SK-N-MC (cell line): Measurements from ENCODE around the gene FBXL7.

Source experiments
- DNase-seq: peaks from one replicate; pipeline ENCODE4 v3.0.0-alpha.2; 2011; ENCODE audit warnings: low read depth, low spot score
- H3K27ac ChIP-seq: fragments of 200-600 bp; sonication (generic); 2 replicates; pipeline ENCODE4 v1.5.1; 2016; ENCODE audit warnings: mixed run types
- H3K36me3 ChIP-seq: fragments of 200-600 bp; sonication (generic); 2 replicates; pipeline ENCODE4 v1.6.1; 2017; ENCODE audit warnings: antibody characterized with exemption, low read length, mixed read lengths; ENCODE audit not compliant: insufficient read depth
- H3K4me3 ChIP-seq: fragments of 200-600 bp; sonication (generic); 2 replicates; pipeline ENCODE4 v1.5.1; 2016
- H3K9ac ChIP-seq: fragments of 200-600 bp; sonication (generic); 2 replicates; pipeline ENCODE4 v1.8.0; 2017; ENCODE audit warnings: mixed run types, mixed read lengths; ENCODE audit not compliant: insufficient read length
- H3K9me3 ChIP-seq: fragments of 200-600 bp; sonication (generic); 2 replicates; pipeline ENCODE4 v1.6.1; 2017; ENCODE audit warnings: low read depth, mild to moderate bottlenecking, antibody characterized with exemption, low read length, moderate library complexity, mixed read lengths
- EZH2 ChIP-seq: fragments of 200-600 bp; sonication (generic); IDR thresholded peaks from one replicate; pipeline ENCODE4 v1.6.1; 2017; ENCODE audit warnings: antibody characterized with exemption
- FOXP2 ChIP-seq: optimal IDR thresholded peaks from 2 replicates; pipeline ENCODE3; 2011; ENCODE audit warnings: mild to moderate bottlenecking, moderate library complexity; ENCODE audit not compliant: insufficient read depth; ENCODE audit errors: extremely low read length, control extremely low read depth
- POLR2AphosphoS5 ChIP-seq: IDR thresholded peaks from 2 replicates; pipeline ENCODE4 v1.6.1; 2012; ENCODE audit warnings: mild to moderate bottlenecking, low read depth, low read length, borderline replicate concordance

The FBXL7 gene

DNA sequence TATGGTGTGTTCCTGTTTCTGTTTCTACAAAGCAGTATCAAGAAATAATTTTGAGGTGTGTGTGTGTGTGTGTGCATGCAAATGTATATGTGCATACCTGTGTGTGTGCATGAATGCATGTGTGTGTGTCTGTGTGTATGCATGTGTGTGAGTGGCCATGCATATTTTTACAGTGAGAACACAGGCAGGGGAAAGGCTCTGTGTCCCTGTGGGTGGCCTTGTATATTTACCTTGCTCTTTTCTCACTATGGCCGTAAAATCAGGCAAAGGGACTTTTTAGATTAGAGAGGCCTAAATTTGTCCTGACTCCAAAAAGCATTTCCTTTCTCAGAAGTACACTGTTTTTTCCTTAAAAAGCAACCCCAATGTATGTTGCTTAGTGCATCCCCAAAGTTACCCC lies 386.2 kb downstream of the FBXL7 start:
- H3K36me3 ChIP-seq: no peaks in the 10 kb centered on the region
- no peak overlapping the region for H3K27ac ChIP-seq
- no peaks in the 10 kb centered on the region for H3K9me3 ChIP-seq
- no peak for DNase-seq
- H3K4me3 ChIP-seq: no peak overlapping the region
- TF ChIP-seq EZH2 (no peak), POLR2AphosphoS5 (no peak), FOXP2 (no peak)
- no peak overlapping the region for H3K9ac ChIP-seq

DNA sequence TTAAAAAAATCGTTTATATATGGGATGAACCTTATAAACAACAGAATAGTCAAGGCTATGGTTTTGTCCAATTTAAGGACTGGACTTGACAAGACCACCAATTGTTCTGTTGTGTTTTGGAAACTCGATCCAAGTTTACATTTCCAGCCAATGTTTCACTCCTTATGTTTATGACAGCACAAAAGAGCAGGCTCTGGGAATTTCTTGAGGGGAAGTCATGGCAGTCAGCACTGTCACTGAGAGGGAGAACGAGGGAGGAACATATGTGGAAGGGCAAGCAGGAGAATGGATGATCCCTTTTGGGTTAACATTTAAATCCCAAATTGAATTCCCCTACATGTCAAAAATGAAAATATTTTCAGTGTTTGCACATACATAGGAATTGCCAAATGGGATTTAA lies 387.1 kb downstream of the FBXL7 start:
- Histone ChIP-seq H3K27ac (no peak overlapping the region), H3K4me3 (no peak overlapping the region), H3K9me3 (no peaks in the 10 kb centered on the region), H3K9ac (no peak overlapping the region), H3K36me3 (no peaks in the 10 kb centered on the region)
- TF ChIP-seq POLR2AphosphoS5 (no peak), EZH2 (no peak), FOXP2 (no peak)
- DNase-seq: no peak

DNA sequence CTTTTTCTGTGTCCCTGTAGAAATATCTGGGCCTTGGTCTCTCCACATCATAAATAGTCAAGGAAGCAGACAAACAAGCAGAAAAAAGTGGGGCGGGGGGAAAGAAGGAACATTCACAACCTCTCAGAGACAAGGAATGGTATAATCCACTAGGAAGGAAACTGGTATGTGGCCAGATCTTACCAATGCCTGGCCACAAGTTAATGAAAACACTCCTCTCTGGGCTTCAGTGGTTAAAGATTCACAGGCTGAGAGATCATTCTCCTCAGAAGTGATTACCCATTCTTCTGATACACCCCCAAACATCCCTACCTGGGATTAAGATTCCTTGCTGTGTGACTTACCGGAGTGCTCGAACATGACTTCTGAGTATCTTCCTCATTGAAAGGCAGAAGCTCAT lies 389.0 kb downstream of the FBXL7 start:
- TF ChIP-seq FOXP2: no peak
- TF ChIP-seq EZH2: no peak
- no peak for TF ChIP-seq POLR2AphosphoS5
- H3K4me3 ChIP-seq: no peak overlapping the region
- no peaks in the 10 kb centered on the region for H3K9me3 ChIP-seq
- no peaks in the 10 kb centered on the region for H3K36me3 ChIP-seq
- no peak for DNase-seq
- no peak overlapping the region for H3K9ac ChIP-seq
- no peak overlapping the region for H3K27ac ChIP-seq

DNA sequence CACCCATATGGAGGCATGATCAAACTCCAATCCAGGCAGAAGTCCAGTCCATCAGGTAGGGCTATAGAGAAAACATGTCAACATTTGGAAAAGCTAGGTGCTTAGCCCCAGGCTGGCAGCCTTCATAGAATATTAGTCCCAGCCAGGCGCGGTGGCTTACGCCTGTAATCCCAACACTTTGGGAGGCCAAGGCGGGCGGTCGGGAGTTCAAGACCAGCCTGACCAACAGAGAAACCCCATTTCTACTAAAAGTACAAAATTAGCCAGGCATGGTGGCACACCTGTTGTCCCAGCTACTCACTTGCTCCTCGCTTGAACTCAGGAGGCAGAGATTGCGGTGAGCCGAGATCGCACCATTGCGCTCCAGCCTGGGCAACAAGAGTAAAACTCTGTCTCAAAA lies 393.9 kb downstream of the FBXL7 start:
- Histone ChIP-seq H3K9me3 (no peaks in the 10 kb centered on the region), H3K4me3 (no peak overlapping the region), H3K27ac (no peak overlapping the region), H3K9ac (no peak overlapping the region), H3K36me3 (no peaks in the 10 kb centered on the region)
- TF ChIP-seq FOXP2: no peak
- TF ChIP-seq EZH2: no peak
- TF ChIP-seq POLR2AphosphoS5: no peak
- no peak for DNase-seq

DNA sequence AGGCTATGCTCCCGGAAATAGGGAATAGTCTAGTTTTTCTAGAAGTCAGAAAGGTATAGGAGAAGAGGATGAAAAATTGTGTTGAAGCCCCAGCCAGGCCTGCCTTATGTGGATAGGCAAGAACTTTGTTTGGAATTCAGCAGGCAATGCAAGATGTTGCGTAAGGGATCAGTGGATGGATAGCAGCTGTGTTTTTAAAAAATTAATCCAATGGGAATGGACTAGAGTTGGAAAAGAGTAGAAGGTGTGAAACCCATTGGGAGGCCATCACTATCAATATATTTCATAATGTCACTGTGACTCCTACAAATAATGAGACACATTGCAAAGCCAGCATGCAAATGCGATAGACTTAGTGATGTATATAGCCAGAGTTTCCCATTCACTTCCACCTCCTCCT lies 397.7 kb downstream of the FBXL7 start:
- TF ChIP-seq FOXP2: no peak
- TF ChIP-seq POLR2AphosphoS5: no peak
- no peak for TF ChIP-seq EZH2
- Histone ChIP-seq H3K27ac (no peak overlapping the region), H3K36me3 (no peaks in the 10 kb centered on the region), H3K4me3 (no peak overlapping the region), H3K9me3 (no peaks in the 10 kb centered on the region), H3K9ac (no peak overlapping the region)
- DNase-seq: no peak

DNA sequence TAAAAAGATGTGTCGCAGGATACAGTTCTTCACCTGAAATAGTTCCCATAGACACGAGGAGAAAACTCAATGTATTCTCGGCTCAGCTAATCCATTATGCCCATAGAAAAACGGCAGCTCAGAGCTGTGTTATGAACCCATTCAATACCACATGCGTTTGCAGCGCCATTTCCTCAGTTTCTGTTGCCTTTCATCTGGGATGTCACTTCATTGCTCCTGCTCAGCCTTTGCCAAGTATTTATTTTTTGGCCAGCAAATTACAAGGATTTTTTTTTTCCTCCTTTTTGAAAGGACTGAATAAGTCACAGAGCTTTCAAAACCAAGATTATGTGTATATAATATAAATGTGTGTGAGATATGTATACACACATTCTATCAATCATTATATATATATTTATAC lies 398.7 kb downstream of the FBXL7 start:
- no peak overlapping the region for H3K4me3 ChIP-seq
- no peak overlapping the region for H3K9ac ChIP-seq
- no peak overlapping the region for H3K27ac ChIP-seq
- no peak for DNase-seq
- H3K36me3 ChIP-seq: no peaks in the 10 kb centered on the region
- no peak for TF ChIP-seq POLR2AphosphoS5
- no peak for TF ChIP-seq EZH2
- TF ChIP-seq FOXP2: no peak
- no peaks in the 10 kb centered on the region for H3K9me3 ChIP-seq

DNA sequence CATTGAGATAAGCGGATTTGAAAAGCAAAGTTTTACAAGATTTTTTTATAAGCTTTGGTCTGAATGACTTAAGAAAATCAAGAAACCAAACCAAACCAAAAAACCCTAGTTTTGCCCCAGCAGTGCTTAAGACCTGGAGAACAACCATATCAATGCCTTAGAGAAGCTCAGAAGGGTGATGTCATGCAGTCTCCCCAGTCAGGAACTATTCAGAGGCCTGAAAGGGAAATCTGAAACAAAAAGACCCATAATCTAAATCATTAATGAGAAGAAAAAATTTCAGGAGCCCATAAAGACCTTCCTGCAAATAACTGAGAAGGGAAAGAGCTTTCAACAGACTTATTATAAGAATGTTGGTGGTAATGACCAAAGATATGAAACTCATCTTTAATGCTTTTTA lies 399.5 kb downstream of the FBXL7 start:
- Histone ChIP-seq H3K9ac (no peak overlapping the region), H3K4me3 (no peak overlapping the region), H3K36me3 (no peaks in the 10 kb centered on the region), H3K9me3 (no peaks in the 10 kb centered on the region), H3K27ac (no peak overlapping the region)
- TF ChIP-seq FOXP2: no peak
- DNase-seq: no peak

DNA sequence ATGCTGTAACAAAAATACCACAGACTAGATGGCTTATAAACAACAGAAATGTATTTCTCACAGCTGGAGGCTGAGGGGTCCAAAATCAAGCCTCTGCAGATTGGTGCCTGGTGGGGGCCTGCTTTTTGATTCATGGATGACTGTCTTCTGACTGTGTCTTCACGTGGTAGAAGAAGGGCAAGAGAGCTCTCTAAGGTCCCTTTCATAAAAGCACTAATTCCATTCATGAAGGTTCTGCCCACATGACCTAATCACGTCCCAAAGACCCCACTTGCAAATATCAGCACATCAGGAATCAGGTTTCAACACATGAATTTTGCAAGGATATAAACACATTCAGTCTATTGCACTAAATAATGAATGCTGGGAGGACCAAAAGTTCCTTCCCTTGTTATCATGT lies 401.2 kb downstream of the FBXL7 start:
- TF ChIP-seq POLR2AphosphoS5 (no peak), EZH2 (no peak), FOXP2 (no peak)
- no peak for DNase-seq
- H3K9ac ChIP-seq: no peak overlapping the region
- no peak overlapping the region for H3K27ac ChIP-seq
- H3K9me3 ChIP-seq: no peaks in the 10 kb centered on the region
- H3K4me3 ChIP-seq: no peak overlapping the region
- no peaks in the 10 kb centered on the region for H3K36me3 ChIP-seq

DNA sequence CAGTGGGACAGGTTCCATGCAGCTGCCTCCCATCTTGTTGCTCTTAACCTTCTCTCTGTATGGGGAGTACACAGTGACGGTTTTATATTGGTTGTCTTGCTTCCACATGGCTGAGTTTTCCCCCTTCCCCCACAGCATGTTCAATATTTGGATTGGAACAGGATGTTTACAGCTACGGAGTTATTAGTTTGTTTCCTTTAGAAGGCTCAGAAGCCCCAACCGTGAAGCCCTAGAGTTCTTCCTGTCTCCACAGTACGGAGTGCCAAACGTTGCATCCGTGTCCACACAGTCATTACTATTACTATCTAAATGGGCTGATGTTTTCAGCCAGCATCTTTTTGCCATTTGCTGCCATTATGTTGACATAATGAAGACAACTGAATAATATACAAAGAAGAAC lies 402.1 kb downstream of the FBXL7 start:
- no peak overlapping the region for H3K9ac ChIP-seq
- no peaks in the 10 kb centered on the region for H3K9me3 ChIP-seq
- no peak overlapping the region for H3K27ac ChIP-seq
- no peaks in the 10 kb centered on the region for H3K36me3 ChIP-seq
- no peak overlapping the region for H3K4me3 ChIP-seq
- DNase-seq: no peak
- TF ChIP-seq EZH2 (no peak), POLR2AphosphoS5 (no peak), FOXP2 (no peak)
